GM19395 (cell line): ENCODE results near the gene CAMK2D.
"Not testable (repeated sequence)": the region's sequence is repeated elsewhere in the genome, so short reads cannot be mapped to it uniquely, and the experiment has no call there.

ENCODE experiments used
- ATAC-seq: cut with Tn5 transposase; IDR thresholded peaks from one replicate; pipeline ENCODE4 v1.9.1; 2021; ENCODE audit warnings: mild to moderate bottlenecking, moderate library complexity; ENCODE audit not compliant: unreplicated experiment

The CAMK2D gene

GRCh38 chr4:113761620-113762185 is at the start of gene CAMK2D:
TSS of gene CAMK2D (minus strand) at chr4:113761738. CDS start at chr4:113761068, 670 bp downstream.
- ATAC-seq, result peak; percentile 49

GRCh38 chr4:113810906-113811305 is 49.4 kb upstream of the CAMK2D start:
- ATAC-seq, result no peak

GRCh38 chr4:113809311-113809710 is 47.8 kb upstream of the CAMK2D start:
- ATAC-seq, result no peak

- ATAC-seq, result no peak
Measured at GRCh38 chr4:113806850-113807249, 45.3 kb upstream of the CAMK2D start.

DNA sequence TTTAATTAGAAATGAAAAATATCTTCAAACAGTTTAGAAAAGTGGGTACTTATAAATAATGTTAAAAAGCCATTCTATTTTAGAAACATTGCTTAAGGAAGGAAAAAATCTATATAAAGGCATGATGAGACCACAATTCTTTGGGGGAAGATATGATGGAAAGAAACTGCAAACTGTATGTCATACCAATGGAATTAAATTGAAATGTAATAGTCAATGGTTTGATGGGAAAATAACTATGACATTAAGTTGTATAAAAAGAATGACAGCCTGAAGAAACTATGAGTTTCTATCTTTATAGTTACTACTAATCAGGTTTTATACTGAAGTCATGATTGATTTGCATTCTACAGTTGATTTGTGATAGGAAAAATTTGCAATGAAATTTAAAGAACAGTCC is 40.3 kb upstream of the CAMK2D start:
- ATAC-seq, result no peak

DNA sequence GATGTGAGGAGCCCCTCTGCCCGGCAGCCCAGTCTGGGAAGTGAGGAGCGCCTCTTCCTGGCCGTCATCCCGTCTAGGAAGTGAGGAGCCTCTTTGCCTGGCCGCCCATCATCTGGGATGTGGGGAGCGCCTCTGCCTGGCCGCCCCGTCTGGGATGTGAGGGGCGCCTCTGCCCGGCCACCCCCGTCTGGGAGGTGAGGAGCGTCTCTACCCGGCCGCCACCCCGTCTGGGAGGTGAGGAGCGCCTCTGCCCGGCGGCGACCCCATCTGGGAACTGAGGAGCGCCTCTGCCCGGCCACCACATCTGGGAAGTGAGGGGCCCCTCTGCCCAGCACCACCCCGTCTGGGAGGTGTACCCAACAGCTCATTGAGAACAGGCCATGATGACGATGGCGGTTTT is 34.8 kb upstream of the CAMK2D start:
- ATAC-seq, result not testable (repeated sequence)

DNA sequence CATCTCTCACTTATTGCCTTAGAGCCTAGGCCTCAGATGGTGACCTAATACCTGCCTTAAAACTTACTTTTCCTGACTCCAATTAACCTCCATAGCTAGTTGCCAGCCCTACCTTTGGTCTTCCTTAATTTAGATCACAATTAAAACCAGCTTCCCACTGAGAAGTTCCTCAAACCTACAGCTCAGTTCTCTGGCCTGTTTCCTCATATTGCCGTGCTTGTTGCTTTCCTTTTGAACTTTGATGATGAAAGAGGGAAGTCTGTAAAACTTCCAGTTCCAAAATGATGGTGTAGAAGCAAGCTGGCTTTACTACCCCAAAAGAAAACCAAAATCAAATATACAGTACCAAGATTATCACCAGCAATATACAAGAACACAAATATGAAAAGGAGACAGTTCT is 28.9 kb upstream of the CAMK2D start:
- no peak for ATAC-seq

- peak; percentile 68 for ATAC-seq
Measured at GRCh38 chr4:113788888-113789287, 27.4 kb upstream of the CAMK2D start.

GRCh38 chr4:113785781-113786180 is 24.2 kb upstream of the CAMK2D start:
- no peak for ATAC-seq

DNA sequence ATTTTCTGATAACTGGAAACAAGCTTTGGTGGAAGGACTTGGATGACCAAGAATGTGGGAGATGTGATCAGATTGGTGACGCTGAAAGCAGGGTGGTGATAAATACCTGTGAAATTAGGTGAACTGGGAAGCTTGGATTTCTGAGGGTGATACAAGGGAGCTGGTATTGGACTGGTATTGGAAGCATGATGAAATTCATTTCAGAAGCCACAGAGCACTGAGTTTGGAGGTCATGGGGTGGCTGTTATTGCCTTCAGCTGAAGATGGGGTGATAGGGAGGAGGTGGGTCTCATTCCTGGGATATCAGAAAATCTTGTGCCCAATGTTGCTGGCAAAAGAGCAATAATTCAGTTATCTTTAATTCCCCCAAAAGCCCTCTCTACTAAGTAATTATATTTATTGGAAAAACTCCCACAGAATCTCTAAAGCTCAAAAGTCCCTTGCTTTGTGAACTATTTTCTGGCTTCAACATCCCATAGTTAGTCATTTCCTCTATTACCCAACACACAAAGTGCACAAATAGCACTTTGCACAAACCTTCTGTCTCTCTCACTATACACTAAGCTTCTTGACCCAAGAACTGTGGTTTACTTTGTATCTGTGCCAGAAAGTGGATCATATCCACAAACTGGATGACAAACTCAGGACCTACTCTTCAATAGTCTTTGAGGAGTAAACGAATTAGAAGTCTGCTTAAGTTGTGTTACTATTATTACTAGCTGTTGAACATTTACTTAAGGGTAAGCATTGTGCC is 23.1 kb upstream of the CAMK2D start:
- no peak for ATAC-seq

DNA sequence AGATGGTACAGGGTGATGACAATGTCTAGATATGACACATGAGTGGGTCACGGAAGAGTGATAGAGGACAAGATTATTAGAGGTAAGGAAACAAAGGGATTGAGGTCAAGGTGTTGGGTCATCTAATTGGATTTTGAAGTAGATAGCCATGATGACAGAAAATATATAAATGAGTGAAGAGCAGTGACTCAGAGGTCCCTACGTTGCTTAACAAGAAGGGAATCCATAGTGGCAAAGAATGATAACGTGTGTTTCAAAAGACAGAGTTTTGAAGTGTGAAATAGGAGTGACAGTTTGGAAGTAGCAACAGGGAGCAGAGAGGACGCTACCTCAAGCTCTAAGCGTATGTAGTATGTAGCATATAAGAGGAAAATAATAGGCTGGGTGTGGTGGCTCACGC is 22.2 kb upstream of the CAMK2D start:
- no peak for ATAC-seq

- ATAC-seq, result no peak
Measured at GRCh38 chr4:113783289-113783688, 21.8 kb upstream of the CAMK2D start.

DNA sequence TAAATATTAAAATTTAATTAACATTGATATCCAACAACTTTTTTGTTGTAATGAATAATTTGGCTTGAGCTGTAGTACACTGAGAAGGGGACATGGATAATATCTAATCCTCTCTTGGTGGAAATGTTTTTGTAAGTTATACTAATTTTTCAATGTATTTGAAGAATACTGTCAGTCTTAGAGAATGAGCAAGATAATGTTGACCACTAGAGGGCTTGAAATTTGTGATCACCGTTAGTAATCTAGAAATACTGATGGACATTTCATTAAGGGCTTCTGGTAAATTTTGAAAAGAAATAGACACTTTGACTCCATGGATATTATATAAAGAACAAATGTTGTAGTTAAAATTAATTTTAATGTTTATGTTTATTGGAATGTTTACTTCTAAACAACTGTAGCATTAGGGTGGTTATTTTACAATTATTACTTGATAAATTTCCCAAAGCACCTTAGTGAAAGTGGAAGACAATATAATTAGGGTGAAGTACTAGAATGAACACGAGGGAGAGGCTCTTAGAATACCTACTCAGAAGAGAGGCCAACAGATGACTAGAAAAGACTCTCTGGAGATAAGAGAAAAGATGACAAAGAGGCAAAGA is 20.0 kb upstream of the CAMK2D start:
- ATAC-seq, result peak; percentile 68

GRCh38 chr4:113776679-113777078 is 15.1 kb upstream of the CAMK2D start:
- ATAC-seq, result no peak

DNA sequence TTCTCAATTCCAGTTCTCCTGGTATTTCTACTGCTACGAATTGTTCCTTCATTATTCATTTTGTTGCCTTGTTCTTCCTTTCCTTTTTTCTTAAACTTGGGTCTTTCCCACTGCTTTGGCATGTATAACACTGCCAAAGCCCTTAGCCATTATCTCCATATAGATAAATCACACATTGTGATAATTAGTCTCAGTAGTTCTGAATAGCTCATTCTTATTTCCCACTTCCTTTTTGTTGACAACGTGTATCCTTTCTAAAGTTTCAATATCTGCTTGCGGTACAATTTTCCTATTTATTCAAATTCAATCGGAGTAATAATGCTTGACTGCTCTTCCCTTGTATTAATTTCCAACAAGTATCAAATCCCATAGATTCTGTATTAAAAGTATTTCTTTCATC is 14.5 kb upstream of the CAMK2D start:
- ATAC-seq, result no peak

DNA sequence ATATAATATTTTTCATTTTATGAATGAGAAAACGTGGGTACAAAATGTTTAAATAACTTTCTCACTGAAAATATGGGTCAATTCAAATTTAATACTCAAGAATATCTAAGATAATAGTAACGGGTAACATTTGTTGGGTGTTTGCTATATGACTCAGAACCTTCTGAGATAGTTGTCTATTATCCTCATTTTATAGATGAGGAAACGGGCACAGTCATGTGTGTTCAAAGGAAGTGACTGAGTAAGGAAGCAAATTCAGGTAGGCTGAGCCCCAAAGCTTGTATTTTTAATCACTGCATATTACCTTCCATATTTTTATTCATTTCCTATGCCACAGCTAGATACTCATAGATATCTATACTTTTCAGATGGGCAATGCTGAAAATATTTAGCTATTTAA is 12.2 kb upstream of the CAMK2D start:
- no peak for ATAC-seq

DNA sequence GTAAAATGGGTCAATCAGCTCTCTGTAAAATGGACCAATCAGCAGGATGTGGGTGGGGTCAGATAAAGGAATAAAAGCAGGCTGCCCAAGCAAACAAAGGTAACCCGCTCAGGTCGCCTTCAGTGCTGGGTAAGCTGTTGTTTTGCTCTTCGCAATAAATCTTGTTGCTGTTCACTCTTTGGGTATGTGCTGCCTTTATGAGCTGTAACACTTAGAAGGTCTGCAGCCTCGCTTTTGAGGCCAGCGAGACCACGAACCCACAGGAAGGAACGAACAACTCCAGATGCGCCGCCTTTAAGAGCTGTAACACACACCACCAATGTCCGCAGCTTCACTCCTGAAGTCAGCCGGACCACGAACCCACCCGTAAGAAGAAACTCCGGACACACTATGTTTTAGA is 11.5 kb upstream of the CAMK2D start:
- no peak for ATAC-seq

DNA sequence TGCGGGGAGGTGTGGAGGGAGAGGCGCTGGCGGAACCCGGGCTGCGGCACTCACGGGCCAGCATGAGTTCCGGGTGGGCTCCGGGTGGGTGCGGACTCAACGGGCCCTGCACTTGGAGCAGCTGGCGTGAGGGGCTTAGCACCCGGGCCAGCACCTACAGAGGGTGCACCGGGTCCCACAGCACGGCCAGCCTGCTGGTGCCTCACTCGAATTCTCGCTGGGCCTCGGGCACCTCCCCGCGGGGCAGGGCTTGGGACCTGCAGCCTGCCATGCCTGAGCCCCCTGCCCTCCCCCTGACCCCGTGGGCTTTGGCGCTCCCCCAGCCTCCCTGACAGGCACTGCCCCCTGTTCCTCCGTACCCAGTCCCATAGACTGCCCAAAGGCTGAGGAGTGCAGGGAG is 10.8 kb upstream of the CAMK2D start:
- ATAC-seq, result no peak

DNA sequence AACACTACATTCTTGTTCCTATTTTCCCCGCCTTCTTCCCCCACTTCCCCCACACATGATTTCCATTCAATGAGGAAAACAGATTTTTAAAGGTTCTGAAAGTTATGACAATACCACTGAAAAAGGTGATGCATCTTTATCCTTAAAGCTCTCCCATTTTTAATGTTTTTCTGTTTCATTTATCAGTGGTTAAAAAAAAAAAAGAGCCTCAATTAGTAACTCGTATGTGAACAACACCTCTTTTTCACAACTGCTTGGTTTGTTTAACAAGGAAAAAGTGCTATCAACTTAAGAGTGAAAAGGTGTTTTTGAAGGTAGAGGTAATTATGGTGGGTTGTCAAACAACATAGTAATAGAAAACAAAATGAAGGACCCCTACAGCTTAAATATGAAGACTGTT is 8.2 kb upstream of the CAMK2D start:
- ATAC-seq, result no peak

DNA sequence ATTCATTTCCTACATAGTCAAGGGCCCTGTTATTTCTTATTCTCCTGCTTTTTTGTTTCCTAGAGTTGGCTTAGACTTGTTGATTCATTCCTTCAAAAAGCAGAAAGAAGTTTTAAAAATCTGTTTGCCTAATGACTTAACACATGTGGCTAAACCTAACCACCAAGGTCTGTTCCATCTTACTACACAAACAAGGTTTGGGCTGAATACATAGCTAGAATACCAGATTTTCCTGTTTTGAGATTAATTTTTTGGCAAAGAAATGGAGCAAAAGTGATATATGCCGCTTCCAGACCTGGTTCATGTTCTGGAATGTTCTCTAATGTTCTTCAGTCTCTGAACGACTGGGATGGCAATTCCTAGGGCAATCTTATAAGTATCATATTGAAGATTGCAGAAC is 7.4 kb upstream of the CAMK2D start:
- ATAC-seq, result no peak

- ATAC-seq, result no peak
Measured at GRCh38 chr4:113766882-113767281, 5.3 kb upstream of the CAMK2D start.

- no peak for ATAC-seq
Measured at GRCh38 chr4:113764720-113765264, 3.3 kb upstream of the CAMK2D start.
